OCI-LY1 (cell line): ENCODE data around the gene GDPD4.

ENCODE experiments used
- CTCF ChIP-seq: fragments of 200-600 bp; sonication (generic), shearing (Covaris generic); IDR thresholded peaks from 2 replicates; pipeline ENCODE4 v1.5.1; 2017; ENCODE audit warnings: mild to moderate bottlenecking, antibody characterized with exemption, low read length, moderate library complexity, mixed read lengths
- EZH2 ChIP-seq: fragments of 200-600 bp; sonication (generic), shearing (Covaris generic); IDR thresholded peaks from 2 replicates; pipeline ENCODE4 v1.8.0; 2017; ENCODE audit warnings: borderline replicate concordance, mixed run types, mild to moderate bottlenecking, antibody characterized with exemption, low read length, moderate library complexity, mixed read lengths

GRCh38 chr11:77178150-77178549 is 123.3 kb downstream of the GDPD4 start:
- TF ChIP-seq CTCF (no peak), EZH2 (no peak)
